ENCODE measurements around the gene LEO1.

The LEO1 gene

GRCh38 chr15:51917493-51917892, 54.1 kb downstream of the LEO1 start:
- H4K20me1 ChIP-seq (ENCODE audit: control insufficient read depth, insufficient read depth, low read depth, low read length), result no peaks in the 10 kb centered on the region
- no peak overlapping the region for H3K4me3 ChIP-seq (ENCODE audit: low read length)
- no peak overlapping the region for H3K4me2 ChIP-seq (ENCODE audit: low read length)
- H3K79me2 ChIP-seq (ENCODE audit: control insufficient read depth, low read length), result no peaks in the 10 kb centered on the region
- H3K27me3 ChIP-seq (ENCODE audit: control insufficient read depth, low read length), result no peaks in the 10 kb centered on the region
- no peak overlapping the region for H3K27ac ChIP-seq (ENCODE audit: low read depth, low read length)
- peaks cover 13% of the 10 kb centered on the region for H3K36me3 ChIP-seq (ENCODE audit: control insufficient read depth, low read length)
- TF ChIP-seq CTCF (IDR thresholded peaks at IDR 0.05; ENCODE audit: low read depth, low read length, poor library complexity, severe bottlenecking) (peak; percentile 48), EZH2phosphoT487 (IDR thresholded peaks at IDR 0.05; ENCODE audit: borderline replicate concordance, low read length) (no peak)
- H3F3A ChIP-seq (ENCODE audit: control insufficient read depth, insufficient read depth), result no peaks in the 10 kb centered on the region
- H3K9me3 ChIP-seq (ENCODE audit: control insufficient read depth, insufficient read depth, low read length), result no peaks in the 10 kb centered on the region
- no peaks in the 10 kb centered on the region for H3K4me1 ChIP-seq (ENCODE audit: control insufficient read depth, low read length)
- H3K9me2 ChIP-seq (replicated peaks; ENCODE audit: control insufficient read depth, low read length), result no peaks in the 10 kb centered on the region

- Histone ChIP-seq H3K79me2 (ENCODE audit: control insufficient read depth, low read length) (no peaks in the 10 kb centered on the region), H3K9me2 (replicated peaks; ENCODE audit: control insufficient read depth, low read length) (no peaks in the 10 kb centered on the region), H3K27ac (ENCODE audit: low read depth, low read length) (no peak overlapping the region), H3K4me2 (ENCODE audit: low read length) (no peak overlapping the region), H3K4me3 (ENCODE audit: low read length) (no peak overlapping the region), H3K36me3 (ENCODE audit: control insufficient read depth, low read length) (peaks cover 9% of the 10 kb centered on the region; the same call in 1 of the 2 replicates), H3K4me1 (ENCODE audit: control insufficient read depth, low read length) (no peaks in the 10 kb centered on the region), H4K20me1 (ENCODE audit: control insufficient read depth, insufficient read depth, low read depth, low read length) (no peaks in the 10 kb centered on the region), H3K9me3 (ENCODE audit: control insufficient read depth, insufficient read depth, low read length) (no peaks in the 10 kb centered on the region), H3K27me3 (ENCODE audit: control insufficient read depth, low read length) (no peaks in the 10 kb centered on the region), H3F3A (ENCODE audit: control insufficient read depth, insufficient read depth) (no peaks in the 10 kb centered on the region)
- TF ChIP-seq CTCF (IDR thresholded peaks at IDR 0.05; ENCODE audit: low read depth, low read length, poor library complexity, severe bottlenecking) (no peak), EZH2phosphoT487 (IDR thresholded peaks at IDR 0.05; ENCODE audit: borderline replicate concordance, low read length) (no peak)
These were observed 59.0 kb downstream of the LEO1 start for GRCh38 chr15:51912528-51912927.

GRCh38 chr15:51909584-51909983, 62.0 kb downstream of the LEO1 start:
- Histone ChIP-seq H3K36me3 (ENCODE audit: control insufficient read depth, low read length) (peaks cover 17% of the 10 kb centered on the region), H3K9me3 (ENCODE audit: control insufficient read depth, insufficient read depth, low read length) (no peaks in the 10 kb centered on the region)
- TF ChIP-seq EZH2phosphoT487 (IDR thresholded peaks at IDR 0.05; ENCODE audit: borderline replicate concordance, low read length) (no peak), CTCF (IDR thresholded peaks at IDR 0.05; ENCODE audit: low read depth, low read length, poor library complexity, severe bottlenecking) (no peak)

GRCh38 chr15:51908316-51908715, 63.3 kb downstream of the LEO1 start:
- H3K27ac ChIP-seq (ENCODE audit: low read depth, low read length), result no peak overlapping the region
- no peak overlapping the region for H3K4me3 ChIP-seq (ENCODE audit: low read length)
- H3K4me2 ChIP-seq (ENCODE audit: low read length), result no peak overlapping the region
- H3K79me2 ChIP-seq (ENCODE audit: control insufficient read depth, low read length), result no peaks in the 10 kb centered on the region
- H3K9me2 ChIP-seq (replicated peaks; ENCODE audit: control insufficient read depth, low read length), result no peaks in the 10 kb centered on the region
- H3K9me3 ChIP-seq (ENCODE audit: control insufficient read depth, insufficient read depth, low read length), result no peaks in the 10 kb centered on the region
- no peaks in the 10 kb centered on the region for H3K4me1 ChIP-seq (ENCODE audit: control insufficient read depth, low read length)
- H4K20me1 ChIP-seq (ENCODE audit: control insufficient read depth, insufficient read depth, low read depth, low read length), result no peaks in the 10 kb centered on the region
- no peaks in the 10 kb centered on the region for H3F3A ChIP-seq (ENCODE audit: control insufficient read depth, insufficient read depth)
- H3K36me3 ChIP-seq (ENCODE audit: control insufficient read depth, low read length), result peaks cover 23% of the 10 kb centered on the region
- H3K27me3 ChIP-seq (ENCODE audit: control insufficient read depth, low read length), result no peaks in the 10 kb centered on the region
- no peak for TF ChIP-seq EZH2phosphoT487 (IDR thresholded peaks at IDR 0.05; ENCODE audit: borderline replicate concordance, low read length)
- TF ChIP-seq CTCF (IDR thresholded peaks at IDR 0.05; ENCODE audit: low read depth, low read length, poor library complexity, severe bottlenecking), result no peak

More at GRCh38 chr15:51909584-51909983, 62.0 kb downstream of the LEO1 start:
- Histone ChIP-seq H3F3A (ENCODE audit: control insufficient read depth, insufficient read depth) (no peaks in the 10 kb centered on the region), H3K27ac (ENCODE audit: low read depth, low read length) (no peak overlapping the region), H3K4me2 (ENCODE audit: low read length) (no peak overlapping the region), H3K9me2 (replicated peaks; ENCODE audit: control insufficient read depth, low read length) (no peaks in the 10 kb centered on the region), H3K4me1 (ENCODE audit: control insufficient read depth, low read length) (no peaks in the 10 kb centered on the region), H4K20me1 (ENCODE audit: control insufficient read depth, insufficient read depth, low read depth, low read length) (no peaks in the 10 kb centered on the region), H3K79me2 (ENCODE audit: control insufficient read depth, low read length) (no peaks in the 10 kb centered on the region), H3K27me3 (ENCODE audit: control insufficient read depth, low read length) (no peaks in the 10 kb centered on the region), H3K4me3 (ENCODE audit: low read length) (no peak overlapping the region)

All from DOHH2 (cell line).